ENCODE results near the gene ARMC3.

ARMC3 gene

GRCh38 chr10:23060918-23061317, 133.1 kb downstream of the ARMC3 start:
- no peak for TF ChIP-seq GLIS3 (CRISPR knock-in tag; IDR thresholded peaks at IDR 0.05)
- no peak for TF ChIP-seq ARNTL (CRISPR knock-in tag; IDR thresholded peaks at IDR 0.05; ENCODE audit: borderline replicate concordance, low read depth)
- TF ChIP-seq ESRRG (CRISPR knock-in tag; IDR thresholded peaks at IDR 0.05) = no peak
- TF ChIP-seq ZNF70 (CRISPR knock-in tag; IDR thresholded peaks at IDR 0.05) = no peak
- TF ChIP-seq TSHZ2 (CRISPR knock-in tag; IDR thresholded peaks at IDR 0.05) = no peak
- no peak for TF ChIP-seq ZNF8 (CRISPR knock-in tag; IDR thresholded peaks at IDR 0.05)
- no peak for ATAC-seq

- no peak for ATAC-seq
- TF ChIP-seq PATZ1 (CRISPR knock-in tag; IDR thresholded peaks at IDR 0.05; ENCODE audit: borderline replicate concordance) = no peak
- TF ChIP-seq CREB5 (CRISPR knock-in tag; IDR thresholded peaks at IDR 0.05; ENCODE audit: low read depth) = no peak
- TF ChIP-seq CSDC2 (CRISPR knock-in tag; IDR thresholded peaks at IDR 0.05) = no peak
- TF ChIP-seq SNAI2 (CRISPR knock-in tag; IDR thresholded peaks at IDR 0.05) = no peak
- TF ChIP-seq ARNTL (CRISPR knock-in tag; IDR thresholded peaks at IDR 0.05; ENCODE audit: borderline replicate concordance, low read depth) = no peak
- TF ChIP-seq GLIS3 (CRISPR knock-in tag; IDR thresholded peaks at IDR 0.05) = no peak
- TF ChIP-seq ZNF565 (CRISPR knock-in tag; conservative IDR thresholded peaks at IDR 0.05; ENCODE audit: low read depth) = no peak
- no peak for TF ChIP-seq ESRRG (CRISPR knock-in tag; IDR thresholded peaks at IDR 0.05)
- TF ChIP-seq RARB (CRISPR knock-in tag; IDR thresholded peaks at IDR 0.05) = no peak
- TF ChIP-seq ZFP3 (CRISPR knock-in tag; IDR thresholded peaks at IDR 0.05) = no peak
- TF ChIP-seq BACH2 (CRISPR knock-in tag; IDR thresholded peaks at IDR 0.05; ENCODE audit: borderline replicate concordance) = no peak
- TF ChIP-seq ZC3H10 (CRISPR knock-in tag; IDR thresholded peaks at IDR 0.05) = no peak
Measured at GRCh38 chr10:23063045-23063972, 135.5 kb downstream of the ARMC3 start.

- ATAC-seq = no peak
- TF ChIP-seq CSRNP3 (CRISPR knock-in tag; IDR thresholded peaks at IDR 0.05) (no peak), PPARA (CRISPR knock-in tag; IDR thresholded peaks at IDR 0.05; ENCODE audit: borderline replicate concordance) (no peak), ZNF565 (CRISPR knock-in tag; conservative IDR thresholded peaks at IDR 0.05; ENCODE audit: low read depth) (no peak), RARB (CRISPR knock-in tag; IDR thresholded peaks at IDR 0.05) (no peak), ZFP30 (CRISPR knock-in tag; IDR thresholded peaks at IDR 0.05) (no peak), GLIS3 (CRISPR knock-in tag; IDR thresholded peaks at IDR 0.05) (no peak), PATZ1 (CRISPR knock-in tag; IDR thresholded peaks at IDR 0.05; ENCODE audit: borderline replicate concordance) (no peak), ARNTL (CRISPR knock-in tag; IDR thresholded peaks at IDR 0.05; ENCODE audit: borderline replicate concordance, low read depth) (no peak), ESRRG (CRISPR knock-in tag; IDR thresholded peaks at IDR 0.05) (no peak), CSDC2 (CRISPR knock-in tag; IDR thresholded peaks at IDR 0.05) (no peak), ZNF8 (CRISPR knock-in tag; IDR thresholded peaks at IDR 0.05) (no peak), TSHZ2 (CRISPR knock-in tag; IDR thresholded peaks at IDR 0.05) (no peak), ZNF70 (CRISPR knock-in tag; IDR thresholded peaks at IDR 0.05) (no peak), TOX (CRISPR knock-in tag; IDR thresholded peaks at IDR 0.05; ENCODE audit: borderline replicate concordance) (no peak)
Measured at GRCh38 chr10:23063973-23064812, 136.3 kb downstream of the ARMC3 start.
